CD4-positive, alpha-beta T cell (primary cell): Measurements from ENCODE around the gene RSU1. TPM values are rescaled to one million over a fixed set of nuclear protein-coding genes. Genes with fewer than 3 reads are reported as not detected.

Experiments used
- ATAC-seq: fragments of 200-7000 bp; cut with Tn5 transposase; one replicate; pipeline ENCODE4 v1.10.0; 2022; ENCODE audit warnings: mild to moderate bottlenecking; ENCODE audit not compliant: poor library complexity
- CTCF ChIA-PET: fragments of 350-600 bp; sonication (Branson Sonifier 250); formaldehyde crosslinking; loops from one replicate; lab custom pipeline; 2021; ENCODE audit warnings: antibody characterized with exemption, inconsistent platforms; lab: Charles Lee
- POLR2A ChIA-PET: fragments of 350-600 bp; sonication (Branson Sonifier 250); formaldehyde crosslinking; loops from one replicate; lab custom pipeline; 2021; ENCODE audit warnings: antibody characterized with exemption, inconsistent platforms; lab: Charles Lee
- DNase-seq, 14 experiments: peaks; one replicate each; pipeline ENCODE4 v3.0.0-alpha.2; 2013 to 2020; ENCODE audit warnings: mixed read lengths in 2 of 14
- H3K27ac ChIP-seq, 2 donors: one replicate each; pipeline versions ENCODE4 v1.5.1 to v1.7.0; 2013; ENCODE audit warnings: low read length in 2 of 2, low read depth in 1 of 2, mild to moderate bottlenecking in 1 of 2
- H3K27me3 ChIP-seq, 2 experiments: 1 replicate in 1 of 2; 2 replicates in 1 of 2; pipeline versions ENCODE4 v1.6.1 to v1.7.0; 2013; ENCODE audit warnings: low read length in 2 of 2, control low read depth in 1 of 2, mild to moderate bottlenecking in 1 of 2, moderate library complexity in 1 of 2; ENCODE audit not compliant: insufficient read depth in 2 of 2, control insufficient read depth in 1 of 2
- H3K36me3 ChIP-seq: one replicate; pipeline ENCODE4 v1.6.1; 2013; ENCODE audit warnings: low read length, control low read depth; ENCODE audit not compliant: insufficient read depth
- H3K4me1 ChIP-seq: one replicate; pipeline ENCODE4 v1.6.1; 2013; ENCODE audit warnings: low read length, control low read depth; ENCODE audit not compliant: insufficient read depth
- H3K4me3 ChIP-seq: one replicate; pipeline ENCODE4 v1.5.1; 2013; ENCODE audit warnings: mild to moderate bottlenecking, low read length, moderate library complexity
- H3K9me3 ChIP-seq, 2 experiments: 1 replicate in 1 of 2; 2 replicates in 1 of 2; pipeline versions ENCODE4 v1.6.1 to v1.7.0; 2013; ENCODE audit warnings: low read length in 2 of 2, mild to moderate bottlenecking in 2 of 2, control low read depth in 1 of 2, moderate library complexity in 1 of 2; ENCODE audit not compliant: control insufficient read depth in 1 of 2, insufficient read depth in 1 of 2
- H3K27ac Mint-ChIP-seq: one replicate; pipeline ENCODE4 v1.8.0; 2020; ENCODE audit warnings: mixed read lengths
- H3K27me3 Mint-ChIP-seq: one replicate; pipeline ENCODE4 v1.8.0; 2021; ENCODE audit warnings: mixed read lengths
- H3K36me3 Mint-ChIP-seq: one replicate; pipeline ENCODE4 v1.8.0; 2021; ENCODE audit warnings: low read depth, mixed read lengths
- H3K4me1 Mint-ChIP-seq: one replicate; pipeline ENCODE4 v1.8.0; 2021; ENCODE audit warnings: low read depth, mixed read lengths
- H3K4me3 Mint-ChIP-seq: one replicate; pipeline ENCODE4 v1.8.0; 2020; ENCODE audit warnings: mild to moderate bottlenecking, mixed read lengths
- H3K9me3 Mint-ChIP-seq: one replicate; pipeline ENCODE4 v1.8.0; 2020; ENCODE audit warnings: mixed read lengths
- intact Hi-C, 2 experiments: fragments of 100-400 bp; cut with DNase I in 1 of 2; cut with micrococcal nuclease in 1 of 2; formaldehyde crosslinking; loops; one replicate each; pipeline versions ENCODE4 v1.15.1 to v1.9.0; 2023 to 2025; cut with DNase I, micrococcal nuclease
- total RNA-seq, 174 experiments: library from RNA in 2 of 174; stranded (reverse) in 2 of 174; gene quantifications; one replicate each; pipeline ENCODE4 v1.2.3 and lab custom pipeline; 2021 to 2026
- TF ChIP-seq, protein P1 (sequence below): fragments of 200-600 bp; IDR thresholded peaks from one replicate; pipeline ENCODE4 v1.8.0; 2022; ENCODE audit warnings: antibody characterized with exemption, mild to moderate bottlenecking

RSU1 gene
- total RNA-seq, 2 experiments from 2014 or later, result 26.2 to 28.8 TPM

- DNase-seq (no peak), ATAC-seq (no peak)
- Histone ChIP-seq H3K27me3 (no peaks in the 10 kb centered on the region), H3K27ac (no peak overlapping the region), H3K36me3 (peaks cover 22% of the 10 kb centered on the region), H3K4me3 (no peak overlapping the region), H3K9me3 (peaks cover 0 to 12% of the 10 kb centered on the region in 2 experiments), H3K4me1 (no peaks in the 10 kb centered on the region)
- Mint-ChIP-seq H3K4me1 (no peaks in the 10 kb centered on the region), H3K36me3 (peaks cover 97% of the 10 kb centered on the region), H3K27me3 (no peaks in the 10 kb centered on the region), H3K9me3 (peaks cover 8% of the 10 kb centered on the region), H3K4me3 (no peak overlapping the region), H3K27ac (no peak overlapping the region)
- TF ChIP-seq, protein P1, sequence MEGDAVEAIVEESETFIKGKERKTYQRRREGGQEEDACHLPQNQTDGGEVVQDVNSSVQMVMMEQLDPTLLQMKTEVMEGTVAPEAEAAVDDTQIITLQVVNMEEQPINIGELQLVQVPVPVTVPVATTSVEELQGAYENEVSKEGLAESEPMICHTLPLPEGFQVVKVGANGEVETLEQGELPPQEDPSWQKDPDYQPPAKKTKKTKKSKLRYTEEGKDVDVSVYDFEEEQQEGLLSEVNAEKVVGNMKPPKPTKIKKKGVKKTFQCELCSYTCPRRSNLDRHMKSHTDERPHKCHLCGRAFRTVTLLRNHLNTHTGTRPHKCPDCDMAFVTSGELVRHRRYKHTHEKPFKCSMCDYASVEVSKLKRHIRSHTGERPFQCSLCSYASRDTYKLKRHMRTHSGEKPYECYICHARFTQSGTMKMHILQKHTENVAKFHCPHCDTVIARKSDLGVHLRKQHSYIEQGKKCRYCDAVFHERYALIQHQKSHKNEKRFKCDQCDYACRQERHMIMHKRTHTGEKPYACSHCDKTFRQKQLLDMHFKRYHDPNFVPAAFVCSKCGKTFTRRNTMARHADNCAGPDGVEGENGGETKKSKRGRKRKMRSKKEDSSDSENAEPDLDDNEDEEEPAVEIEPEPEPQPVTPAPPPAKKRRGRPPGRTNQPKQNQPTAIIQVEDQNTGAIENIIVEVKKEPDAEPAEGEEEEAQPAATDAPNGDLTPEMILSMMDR, result no peak
- CTCF ChIA-PET, result no interaction called here
- POLR2A ChIA-PET, result no interaction called here
- intact Hi-C loops, result no loop called here
These were observed 79.8 kb downstream of the RSU1 start for GRCh38 chr10:16737420-16737819.

DNA sequence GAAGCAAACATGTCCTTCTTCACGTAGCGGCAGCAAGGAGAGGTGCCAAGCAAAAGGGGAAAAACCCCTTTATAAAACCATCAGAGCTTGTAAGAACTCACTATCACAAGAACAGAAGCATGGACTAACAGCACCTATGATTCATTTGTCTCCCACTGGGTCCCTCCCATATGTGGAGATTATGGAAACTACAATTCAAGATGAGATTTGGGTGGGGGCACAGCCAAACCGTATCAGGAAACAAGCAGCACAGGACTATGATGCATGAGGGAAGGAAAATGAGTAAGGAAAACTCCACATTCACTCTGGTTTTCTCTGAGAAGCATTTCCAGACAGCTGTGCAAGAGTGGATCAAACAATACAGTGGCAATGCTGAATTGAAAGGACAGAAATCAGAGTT is 81.6 kb downstream of the RSU1 start:
- Mint-ChIP-seq H3K27ac (no peak overlapping the region), H3K4me1 (no peaks in the 10 kb centered on the region), H3K27me3 (no peaks in the 10 kb centered on the region), H3K4me3 (no peak overlapping the region), H3K9me3 (peaks cover 8% of the 10 kb centered on the region), H3K36me3 (peaks cover 97% of the 10 kb centered on the region)
- intact Hi-C loops, result no loop called here
- ChIA-PET POLR2A (no interaction called here), CTCF (interaction anchor here (0.5 kb wide), 1 partner anchor 847 kb away, joined by 4 read pairs; no protein-coding TSS in a partner anchor)
- Histone ChIP-seq H3K4me1 (no peaks in the 10 kb centered on the region), H3K9me3 (peaks cover 0 to 12% of the 10 kb centered on the region in 2 experiments), H3K36me3 (peaks cover 26% of the 10 kb centered on the region), H3K27me3 (no peaks in the 10 kb centered on the region), H3K4me3 (no peak overlapping the region), H3K27ac (no peak overlapping the region)
- TF ChIP-seq, protein P1, result no peak
- ATAC-seq (no peak), DNase-seq (no peak)

DNA sequence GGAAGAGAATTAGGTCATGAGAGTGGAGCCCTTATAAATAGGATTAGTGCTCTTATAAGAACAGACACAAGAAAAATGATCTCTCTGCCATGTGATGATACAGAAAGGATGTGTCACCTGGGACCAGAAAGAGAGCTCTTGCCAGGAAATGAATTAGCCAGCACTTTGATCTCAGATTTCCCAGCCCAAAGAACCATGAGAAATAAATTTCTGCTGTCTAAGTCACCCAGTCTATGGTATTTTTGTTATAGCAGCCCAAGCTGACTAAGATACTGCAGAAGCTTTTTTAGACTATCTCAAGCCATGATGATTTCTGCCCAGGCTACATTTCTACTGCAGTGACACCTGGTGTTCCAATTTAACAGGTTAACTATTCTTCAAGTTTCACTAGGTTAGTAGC is 84.8 kb downstream of the RSU1 start:
- H3K4me3 Mint-ChIP-seq, result no peak overlapping the region
- no peaks in the 10 kb centered on the region for H3K9me3 ChIP-seq
- peaks cover 30% of the 10 kb centered on the region for H3K36me3 ChIP-seq
- H3K27ac ChIP-seq, result no peak overlapping the region
- H3K27ac Mint-ChIP-seq, result no peak overlapping the region
- peaks cover 97% of the 10 kb centered on the region for H3K36me3 Mint-ChIP-seq
- POLR2A ChIA-PET, result interaction anchor here (0.6 kb wide), 1 partner anchor 945 kb away, joined by 3 read pairs; no protein-coding TSS in a partner anchor
- peaks cover 4% of the 10 kb centered on the region for H3K9me3 Mint-ChIP-seq
- H3K27me3 Mint-ChIP-seq, result no peaks in the 10 kb centered on the region
- intact Hi-C loops, result no loop called here
- peaks cover 11% of the 10 kb centered on the region for H3K4me1 ChIP-seq
- no peak for ATAC-seq
- CTCF ChIA-PET, result interaction anchor here (1.0 kb wide), 1 partner anchor 24 kb away, joined by 3 read pairs; no protein-coding TSS in a partner anchor
- H3K4me1 Mint-ChIP-seq, result peaks cover 20% of the 10 kb centered on the region
- no peak overlapping the region for H3K4me3 ChIP-seq
- TF ChIP-seq, protein P1, result no peak
- no peak for DNase-seq
- H3K27me3 ChIP-seq, result no peaks in the 10 kb centered on the region
